ENCODE measurements around the gene DNAJC13. TPM values are rescaled to one million over a fixed set of nuclear protein-coding genes. Genes with fewer than 3 reads are reported as not detected.
A peak's percentile ranks its signal among the peaks of the same experiment; 100 is the strongest.
"Not testable (repeated sequence)": the region's sequence is repeated elsewhere in the genome, so short reads cannot be mapped to it uniquely, and the experiment has no call there.

Gene DNAJC13
- total RNA-seq: 10 to 100 TPM; 53.0 to 82.2 TPM
- polyA plus RNA-seq (ENCODE audit: insufficient read length in 2 of 2): 10 to 100 TPM; 38.1 to 40.2 TPM
- long read RNA-seq, donor 1: 0 reads
- long read RNA-seq, donor 2: 0 reads
- long read RNA-seq, donor 3: 0 reads
- long read RNA-seq, donor 4, partial matches to known transcripts: 16 of 16 reads
- long read RNA-seq, donor 4, other reads (novel, unspliced or antisense): 0 of 16 reads

- peak; percentile 89 to 99 (median 92) for DNase-seq (ENCODE audit: low read depth in 4 of 6, low spot score in 6 of 6)
- H3K36me3 ChIP-seq (ENCODE audit: control insufficient read depth, insufficient read depth, low read length): peaks cover 4% of the 10 kb centered on the region
- H3K9me3 ChIP-seq (ENCODE audit: control insufficient read depth, insufficient read depth, low read length): no peaks in the 10 kb centered on the region
- H3K4me3 ChIP-seq (ENCODE audit: low read depth, low read length): peak within 1 kb of the TSS; percentile 99
- 2% methylated on average over 59 of the region's 63 CpGs for WGBS (ENCODE audit: insufficient coverage)
- peak within 1 kb of the TSS; percentile 90 for H3K27ac ChIP-seq (ENCODE audit: low read depth, low read length)
- H3K27me3 ChIP-seq (ENCODE audit: control insufficient read depth, insufficient read depth, low read length): no peaks in the 10 kb centered on the region
- H3K4me1 ChIP-seq (ENCODE audit: control insufficient read depth, insufficient read depth, low read length): no peaks in the 10 kb centered on the region
Measured at GRCh38 chr3:132416807-132417694, at the start of gene DNAJC13. DNAJC13 (plus strand) TSS chr3:132417502; CDS start chr3:132434551, 17,049 bp downstream.

DNA sequence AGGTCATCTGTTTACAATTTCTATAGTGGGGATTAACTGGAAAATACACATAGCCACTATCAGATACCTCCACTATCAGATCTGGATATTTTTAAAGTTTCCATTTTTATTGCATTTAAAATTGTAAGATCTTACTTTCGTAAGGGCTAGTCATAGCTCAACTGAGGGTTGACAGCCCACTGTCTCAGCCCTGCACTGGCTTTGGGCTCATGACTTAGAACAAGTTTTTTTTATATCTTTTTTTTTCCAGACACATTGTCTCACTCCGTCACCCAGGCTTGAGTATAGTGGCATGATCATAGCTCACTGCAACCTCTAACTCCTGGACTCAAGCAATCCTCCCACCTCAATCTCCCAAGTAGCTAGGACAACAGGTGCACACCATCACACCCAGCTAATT is 48.8 kb upstream of the DNAJC13 start:
- no peak for DNase-seq (ENCODE audit: low read depth in 4 of 6, low spot score in 6 of 6)
- Histone ChIP-seq H3K9me3 (ENCODE audit: control insufficient read depth, insufficient read depth, low read length) (no peaks in the 10 kb centered on the region), H3K4me1 (ENCODE audit: control insufficient read depth, insufficient read depth, low read length) (no peaks in the 10 kb centered on the region), H3K36me3 (ENCODE audit: control insufficient read depth, insufficient read depth, low read length) (no peaks in the 10 kb centered on the region), H3K4me3 (ENCODE audit: low read depth, low read length) (no peak overlapping the region), H3K27ac (ENCODE audit: low read depth, low read length) (no peak overlapping the region), H3K27me3 (ENCODE audit: control insufficient read depth, insufficient read depth, low read length) (no peaks in the 10 kb centered on the region)
- WGBS (ENCODE audit: insufficient coverage): 100% methylated on average over 1 of the region's 2 CpGs

GRCh38 chr3:132368962-132369361 is 48.3 kb upstream of the DNAJC13 start:
- no peaks in the 10 kb centered on the region for H3K9me3 ChIP-seq (ENCODE audit: control insufficient read depth, insufficient read depth, low read length)
- no peak for DNase-seq (ENCODE audit: low read depth in 4 of 6, low spot score in 6 of 6)
- no peaks in the 10 kb centered on the region for H3K4me1 ChIP-seq (ENCODE audit: control insufficient read depth, insufficient read depth, low read length)
- no peaks in the 10 kb centered on the region for H3K36me3 ChIP-seq (ENCODE audit: control insufficient read depth, insufficient read depth, low read length)
- H3K27me3 ChIP-seq (ENCODE audit: control insufficient read depth, insufficient read depth, low read length): no peaks in the 10 kb centered on the region
- no peak overlapping the region for H3K27ac ChIP-seq (ENCODE audit: low read depth, low read length)
- H3K4me3 ChIP-seq (ENCODE audit: low read depth, low read length): no peak overlapping the region

DNA sequence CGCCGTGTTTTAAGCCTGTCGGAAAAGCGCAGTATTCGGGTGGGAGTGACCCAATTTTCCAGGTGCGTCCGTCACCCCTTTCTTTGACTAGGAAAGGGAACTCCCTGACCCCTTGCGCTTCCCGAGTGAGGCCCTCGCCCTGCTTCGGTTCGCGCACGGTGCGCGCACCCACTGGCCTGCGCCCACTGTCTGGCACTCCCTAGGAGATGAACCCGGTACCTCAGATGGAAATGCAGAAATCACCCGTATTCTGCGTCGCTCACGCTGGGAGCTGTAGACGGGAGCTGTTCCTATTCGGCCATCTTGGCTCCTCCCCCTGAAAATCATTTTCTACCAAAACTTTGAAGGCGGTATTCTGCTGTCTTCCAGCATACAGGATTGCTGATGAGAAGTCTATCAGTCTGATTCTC is 40.4 kb upstream of the DNAJC13 start:
- not testable (repeated sequence) for H3K27me3 ChIP-seq (ENCODE audit: control insufficient read depth, insufficient read depth, low read length); H3K36me3 ChIP-seq (ENCODE audit: control insufficient read depth, insufficient read depth, low read length); H3K9me3 ChIP-seq (ENCODE audit: control insufficient read depth, insufficient read depth, low read length); DNase-seq (ENCODE audit: low read depth in 4 of 6, low spot score in 6 of 6); H3K4me1 ChIP-seq (ENCODE audit: control insufficient read depth, insufficient read depth, low read length); H3K4me3 ChIP-seq (ENCODE audit: low read depth, low read length); H3K27ac ChIP-seq (ENCODE audit: low read depth, low read length)
- WGBS (ENCODE audit: insufficient coverage): 89% methylated on average over 24 of the region's 25 CpGs

DNA sequence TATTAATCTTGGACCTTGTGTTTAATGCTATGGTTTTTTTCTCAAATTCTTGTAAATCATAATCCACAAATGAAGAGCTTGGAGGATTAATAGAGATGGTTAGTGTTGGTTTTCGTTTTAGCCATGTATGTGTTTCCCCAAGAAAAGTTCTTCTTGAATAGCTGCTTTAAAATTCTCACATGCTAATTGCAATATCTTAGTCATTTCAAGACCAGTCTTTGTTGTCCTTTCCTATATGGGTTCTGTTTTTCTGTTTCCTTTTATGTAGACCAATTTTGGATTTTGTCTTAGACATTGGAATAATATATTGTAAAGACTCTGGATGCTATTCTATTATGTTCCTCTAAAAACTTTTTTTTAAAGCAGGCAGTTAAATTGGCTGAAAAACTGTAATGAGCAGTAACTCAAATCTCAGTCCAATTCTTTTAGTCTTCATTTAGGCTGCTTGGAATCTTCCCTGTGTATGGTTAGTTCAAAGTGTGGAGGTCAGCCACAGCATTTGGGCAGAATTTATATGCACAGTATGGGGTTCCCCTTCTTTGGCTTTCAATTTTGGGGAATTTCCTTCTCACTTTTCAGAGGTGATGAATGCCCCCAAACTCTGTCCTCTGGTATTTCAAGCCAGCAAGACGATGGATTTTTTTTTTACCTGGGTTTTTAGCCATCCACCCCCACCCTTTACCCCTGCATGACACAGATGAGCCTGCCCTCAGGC is 39.1 kb upstream of the DNAJC13 start:
- Histone ChIP-seq H3K4me3 (ENCODE audit: low read depth, low read length) (no peak overlapping the region), H3K9me3 (ENCODE audit: control insufficient read depth, insufficient read depth, low read length) (no peaks in the 10 kb centered on the region), H3K27ac (ENCODE audit: low read depth, low read length) (no peak overlapping the region), H3K4me1 (ENCODE audit: control insufficient read depth, insufficient read depth, low read length) (no peaks in the 10 kb centered on the region), H3K36me3 (ENCODE audit: control insufficient read depth, insufficient read depth, low read length) (no peaks in the 10 kb centered on the region), H3K27me3 (ENCODE audit: control insufficient read depth, insufficient read depth, low read length) (no peaks in the 10 kb centered on the region)
- 92% methylated on average over 1 of the region's 2 CpGs for WGBS (ENCODE audit: insufficient coverage)
- no peak for DNase-seq (ENCODE audit: low read depth in 4 of 6, low spot score in 6 of 6)

- Histone ChIP-seq H3K36me3 (ENCODE audit: control insufficient read depth, insufficient read depth, low read length) (no peaks in the 10 kb centered on the region), H3K4me3 (ENCODE audit: low read depth, low read length) (no peak overlapping the region), H3K27ac (ENCODE audit: low read depth, low read length) (no peak overlapping the region), H3K9me3 (ENCODE audit: control insufficient read depth, insufficient read depth, low read length) (no peaks in the 10 kb centered on the region), H3K4me1 (ENCODE audit: control insufficient read depth, insufficient read depth, low read length) (no peaks in the 10 kb centered on the region), H3K27me3 (ENCODE audit: control insufficient read depth, insufficient read depth, low read length) (no peaks in the 10 kb centered on the region)
- WGBS (ENCODE audit: insufficient coverage): 100% methylated on average over 1 of the region's 2 CpGs
- DNase-seq (ENCODE audit: low read depth in 4 of 6, low spot score in 6 of 6): no peak
Measured at GRCh38 chr3:132378846-132379245, 38.5 kb upstream of the DNAJC13 start.

GRCh38 chr3:132380920-132381319 is 36.4 kb upstream of the DNAJC13 start:
- Histone ChIP-seq H3K27me3 (ENCODE audit: control insufficient read depth, insufficient read depth, low read length) (no peaks in the 10 kb centered on the region), H3K4me3 (ENCODE audit: low read depth, low read length) (no peak overlapping the region), H3K9me3 (ENCODE audit: control insufficient read depth, insufficient read depth, low read length) (no peaks in the 10 kb centered on the region), H3K4me1 (ENCODE audit: control insufficient read depth, insufficient read depth, low read length) (no peaks in the 10 kb centered on the region), H3K27ac (ENCODE audit: low read depth, low read length) (no peak overlapping the region), H3K36me3 (ENCODE audit: control insufficient read depth, insufficient read depth, low read length) (no peaks in the 10 kb centered on the region)
- WGBS (ENCODE audit: insufficient coverage): no CpG with 5 or more reads among the region's 1 CpG
- DNase-seq (ENCODE audit: low read depth in 4 of 6, low spot score in 6 of 6): peak in 1 of 6 donors; percentile 42

DNA sequence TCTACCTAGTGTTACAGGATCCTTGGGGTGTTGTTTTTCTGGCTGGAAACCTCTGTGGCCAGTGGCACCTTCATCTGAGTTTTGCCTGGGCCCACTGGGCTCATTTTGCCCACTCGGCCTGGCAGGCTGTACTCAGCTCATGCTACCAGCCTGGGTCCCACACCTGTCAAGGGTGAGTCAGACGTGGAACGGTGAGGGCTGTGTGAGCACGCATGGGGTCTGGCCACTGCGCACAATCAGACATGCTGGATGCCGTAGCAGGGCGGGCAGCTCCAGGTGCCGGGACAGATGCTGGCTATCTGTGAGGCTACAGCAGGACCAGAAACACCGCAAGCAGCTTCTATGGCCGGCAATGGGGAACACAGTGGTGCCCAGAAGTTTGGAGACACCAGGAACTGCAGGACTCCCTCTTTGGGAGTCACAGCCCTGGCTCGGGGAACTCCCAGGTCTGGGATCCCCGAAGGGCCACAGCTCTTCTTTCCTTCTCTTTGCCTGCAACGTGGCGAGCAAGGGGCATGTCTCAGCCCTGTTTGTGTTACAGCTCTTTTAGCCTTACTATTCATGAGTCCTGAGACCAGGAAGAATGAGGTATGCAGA is 35.9 kb upstream of the DNAJC13 start:
- Histone ChIP-seq H3K36me3 (ENCODE audit: control insufficient read depth, insufficient read depth, low read length) (no peaks in the 10 kb centered on the region), H3K27me3 (ENCODE audit: control insufficient read depth, insufficient read depth, low read length) (no peaks in the 10 kb centered on the region), H3K27ac (ENCODE audit: low read depth, low read length) (no peak overlapping the region), H3K4me1 (ENCODE audit: control insufficient read depth, insufficient read depth, low read length) (no peaks in the 10 kb centered on the region), H3K9me3 (ENCODE audit: control insufficient read depth, insufficient read depth, low read length) (no peaks in the 10 kb centered on the region), H3K4me3 (ENCODE audit: low read depth, low read length) (no peak overlapping the region)
- 87% methylated on average over 14 of the region's 14 CpGs for WGBS (ENCODE audit: insufficient coverage)
- no peak for DNase-seq (ENCODE audit: low read depth in 4 of 6, low spot score in 6 of 6)

GRCh38 chr3:132382267-132382666 is 35.0 kb upstream of the DNAJC13 start:
- no peaks in the 10 kb centered on the region for H3K9me3 ChIP-seq (ENCODE audit: control insufficient read depth, insufficient read depth, low read length)
- H3K27ac ChIP-seq (ENCODE audit: low read depth, low read length): no peak overlapping the region
- WGBS (ENCODE audit: insufficient coverage): no CpG with 5 or more reads among the region's 4 CpGs
- no peak overlapping the region for H3K4me3 ChIP-seq (ENCODE audit: low read depth, low read length)
- H3K27me3 ChIP-seq (ENCODE audit: control insufficient read depth, insufficient read depth, low read length): no peaks in the 10 kb centered on the region
- no peaks in the 10 kb centered on the region for H3K4me1 ChIP-seq (ENCODE audit: control insufficient read depth, insufficient read depth, low read length)
- peak in 1 of 6 donors; percentile 17 for DNase-seq (ENCODE audit: low read depth in 4 of 6, low spot score in 6 of 6)
- no peaks in the 10 kb centered on the region for H3K36me3 ChIP-seq (ENCODE audit: control insufficient read depth, insufficient read depth, low read length)

Measured in spinal cord (tissue), 10 donors.